Measurements from ENCODE around the gene ING5.
"Not testable (repeated sequence)": the region's sequence is repeated elsewhere in the genome, so short reads cannot be mapped to it uniquely, and the experiment has no call there.

Gene ING5

DNA sequence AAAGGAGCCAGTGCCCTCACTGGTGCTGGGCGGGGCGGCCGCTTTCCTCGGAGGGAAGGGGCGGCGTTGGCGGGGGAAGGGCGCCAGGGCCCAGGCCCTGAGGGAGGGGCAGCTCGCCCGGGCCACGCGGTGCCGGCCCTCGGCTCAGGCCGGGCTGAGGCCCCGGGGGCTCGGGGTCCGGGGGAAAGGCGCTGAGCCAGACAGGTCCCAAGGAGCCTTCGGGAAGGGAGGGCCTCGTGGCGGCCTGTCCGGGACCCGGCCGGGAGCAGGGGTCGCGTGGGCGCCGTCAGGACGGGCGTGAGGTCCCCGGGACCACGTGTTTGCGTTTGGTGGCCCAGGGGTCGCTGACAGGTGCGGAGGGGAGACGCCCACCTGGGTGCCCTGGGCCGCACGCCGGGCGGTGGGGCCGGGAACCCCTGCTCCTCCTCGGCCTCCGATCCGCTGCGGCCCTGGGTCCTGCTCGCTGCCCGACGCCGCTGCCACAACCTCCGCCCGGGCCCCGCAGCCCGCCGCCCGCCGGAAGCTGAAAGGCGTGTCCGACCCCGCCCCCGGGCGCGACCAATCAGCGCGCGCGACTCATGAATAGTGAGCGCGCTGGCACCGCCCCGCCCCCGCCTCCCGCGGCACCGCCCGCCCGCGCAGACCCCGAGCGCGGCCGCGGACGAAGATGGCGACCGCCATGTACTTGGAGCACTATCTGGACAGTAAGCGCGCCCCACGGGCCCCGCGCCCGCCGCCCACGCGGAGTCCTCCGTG, at the start of gene ING5:
Gene ING5, plus strand, starts transcription at position 641 of the 756 bp plus-strand sequence. Its CDS starts 27 bp downstream, at position 668.
- peak; percentile 78 to 98 for DNase-seq (ENCODE audit: extremely low read depth in 1 of 2, low read depth in 1 of 2)

DNA sequence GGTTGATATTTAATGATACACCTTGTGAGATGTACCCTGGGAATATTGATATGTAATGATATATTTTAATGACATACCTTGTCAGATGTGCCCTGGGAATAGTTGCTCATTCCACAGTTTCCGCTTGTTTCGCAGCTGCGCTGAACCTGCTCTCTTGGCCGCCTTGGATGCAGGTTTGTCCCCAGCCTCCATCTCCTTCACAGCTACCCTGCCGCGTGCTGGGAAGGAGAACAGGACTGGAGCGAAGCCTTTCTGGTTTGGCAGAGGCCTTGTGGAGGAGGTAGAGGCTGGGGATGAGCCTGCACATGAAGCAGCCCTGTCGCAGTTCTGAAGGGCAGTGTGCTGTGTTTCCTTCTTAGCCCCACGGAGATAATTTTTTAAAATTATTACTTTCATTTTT, 49.7 kb upstream of the ING5 start:
- no peak for DNase-seq (ENCODE audit: extremely low read depth in 1 of 2, low read depth in 1 of 2)

DNA sequence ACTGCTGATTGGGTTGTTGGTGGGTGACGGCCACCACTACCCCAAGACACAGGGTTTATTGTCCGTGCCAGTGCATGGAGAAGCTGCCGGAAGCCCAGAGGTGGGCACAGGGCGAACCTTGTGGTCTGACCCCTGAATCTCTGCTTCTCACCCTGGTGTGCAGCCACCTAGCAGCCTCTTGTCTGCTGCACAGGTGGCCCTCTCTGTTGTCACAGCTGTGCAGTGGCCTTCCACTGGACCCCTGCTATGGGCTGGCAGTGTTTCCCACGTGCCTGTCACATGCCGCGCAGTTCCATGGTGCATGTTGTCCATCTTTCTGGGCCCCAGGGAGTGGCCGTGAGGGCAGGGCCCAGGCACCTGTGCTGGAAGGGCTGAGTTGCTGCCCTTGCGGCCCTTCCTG, 49.1 kb upstream of the ING5 start:
- DNase-seq (ENCODE audit: extremely low read depth in 1 of 2, low read depth in 1 of 2), result no peak

GRCh38 chr2:241653210-241653750, 48.6 kb upstream of the ING5 start:
- no peak for DNase-seq (ENCODE audit: extremely low read depth in 1 of 2, low read depth in 1 of 2)

GRCh38 chr2:241654551-241654950, 47.3 kb upstream of the ING5 start:
- no peak for DNase-seq (ENCODE audit: extremely low read depth in 1 of 2, low read depth in 1 of 2)

DNA sequence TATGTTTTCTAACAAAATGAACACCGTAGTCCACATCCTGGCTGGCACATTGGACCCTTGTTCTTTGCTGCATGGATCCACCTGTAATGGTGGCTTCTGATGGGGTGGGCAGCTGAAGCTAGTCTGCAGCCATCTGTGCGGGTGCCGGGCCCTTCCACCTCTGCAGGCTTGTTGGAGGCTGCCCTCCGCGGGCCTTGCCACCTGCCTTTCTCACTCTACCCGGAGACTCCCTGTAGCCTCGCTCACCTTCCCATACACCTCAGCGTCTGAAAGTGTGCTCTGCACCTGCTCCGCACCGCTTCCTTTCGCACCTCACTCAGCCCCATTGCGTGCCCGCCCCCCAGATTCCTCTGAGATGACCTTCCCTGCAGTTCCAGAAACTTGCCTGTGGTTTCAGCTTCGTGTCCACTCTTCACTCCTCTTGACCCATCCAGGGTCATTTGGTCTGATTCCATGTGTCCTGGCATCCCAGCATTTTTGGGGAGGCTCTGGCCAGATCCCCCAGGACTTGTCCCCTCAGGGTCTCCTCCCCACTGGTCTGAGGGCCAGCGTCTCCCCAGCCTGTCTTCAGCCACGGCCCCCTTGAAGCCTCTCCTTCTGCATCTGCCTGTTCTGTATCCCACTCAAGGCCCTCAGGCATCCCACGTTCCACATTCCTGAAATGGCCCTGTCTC, 46.2 kb upstream of the ING5 start:
- DNase-seq (ENCODE audit: extremely low read depth in 1 of 2, low read depth in 1 of 2), result no peak

DNA sequence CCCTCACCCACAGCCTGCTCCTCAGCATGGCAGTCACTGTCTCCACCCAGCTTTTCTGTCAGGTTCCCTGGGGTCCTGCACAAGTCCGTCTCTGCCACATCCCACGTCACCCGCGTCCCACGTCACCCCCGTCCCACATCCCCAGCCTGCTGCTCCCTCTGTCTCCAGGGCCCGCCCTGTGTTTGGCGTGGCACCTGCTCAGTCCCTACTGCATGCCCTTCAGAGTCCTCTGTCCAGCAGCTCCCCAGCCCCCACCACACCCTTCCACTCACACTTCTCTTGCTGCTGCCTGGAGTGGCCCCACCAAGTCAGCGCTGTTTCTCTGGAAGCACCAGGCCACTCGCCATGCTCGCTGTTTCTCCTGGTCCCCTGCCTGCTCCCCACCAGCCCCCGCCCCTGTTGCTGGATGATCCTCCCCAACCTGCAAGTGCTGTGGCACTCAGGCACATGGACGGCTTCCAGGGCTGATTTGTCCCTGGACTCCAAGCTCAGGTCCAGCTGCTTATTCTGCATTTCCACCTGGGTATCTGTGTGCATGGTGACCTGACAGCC, 45.6 kb upstream of the ING5 start:
- DNase-seq (ENCODE audit: extremely low read depth in 1 of 2, low read depth in 1 of 2), result no peak

DNA sequence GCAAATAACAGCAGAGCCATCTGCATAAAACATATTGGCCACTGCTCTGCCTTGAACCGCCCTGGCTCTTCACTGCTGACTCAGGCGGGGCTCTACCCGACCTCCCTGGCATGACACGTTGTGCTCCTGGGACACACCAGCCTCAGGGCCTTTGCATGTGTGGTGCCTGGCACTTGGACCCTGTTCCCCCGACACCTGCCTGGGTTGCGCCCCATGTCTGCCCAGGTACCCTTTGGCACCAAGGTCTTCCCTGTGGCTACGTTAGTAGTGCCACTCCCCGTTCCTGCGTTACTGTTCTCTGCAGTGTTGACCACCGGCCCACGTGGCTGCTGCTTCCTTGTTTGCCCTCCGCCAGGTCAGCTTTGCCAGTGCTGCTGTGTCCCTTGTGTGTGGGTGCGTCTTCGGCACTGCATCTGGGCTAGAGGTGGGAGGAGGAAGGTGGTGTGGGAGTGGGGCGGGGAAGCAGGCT, 44.0 kb upstream of the ING5 start:
- no peak for DNase-seq (ENCODE audit: extremely low read depth in 1 of 2, low read depth in 1 of 2)

GRCh38 chr2:241658296-241658695, 43.5 kb upstream of the ING5 start:
- no peak for DNase-seq (ENCODE audit: extremely low read depth in 1 of 2, low read depth in 1 of 2)

DNA sequence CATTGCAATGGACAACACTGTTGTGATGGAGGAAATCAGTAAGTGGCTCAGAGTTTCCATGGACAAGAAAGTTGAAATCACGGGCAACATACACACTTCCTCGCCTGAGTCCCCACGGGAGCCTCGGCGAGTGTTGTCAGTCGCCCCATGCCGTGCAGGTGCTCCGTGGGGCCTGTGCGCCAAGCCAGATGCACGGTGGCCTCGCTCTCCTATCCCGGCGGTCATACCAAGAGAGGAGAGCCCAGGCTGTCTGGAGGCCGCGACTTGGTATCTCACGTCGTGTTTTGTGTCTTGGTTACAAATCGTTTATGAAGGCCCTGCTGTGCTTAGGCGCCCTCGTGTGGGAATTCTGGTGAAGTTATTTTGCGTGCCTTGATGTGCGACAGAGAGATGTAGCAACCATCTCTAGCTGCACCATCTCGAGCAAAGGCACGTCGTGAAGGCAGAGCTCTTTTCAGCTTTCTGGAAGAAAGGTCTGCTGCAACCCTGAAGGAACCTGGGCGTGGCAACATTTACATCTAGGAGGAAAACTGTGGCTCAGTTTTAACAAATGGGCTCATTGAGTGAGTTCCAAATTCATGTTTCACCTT, 42.6 kb upstream of the ING5 start:
- peak in 1 of 2 donors; percentile 5 for DNase-seq (ENCODE audit: extremely low read depth in 1 of 2, low read depth in 1 of 2)

GRCh38 chr2:241660593-241661213, 41.1 kb upstream of the ING5 start:
- DNase-seq (ENCODE audit: extremely low read depth in 1 of 2, low read depth in 1 of 2), result no peak

DNA sequence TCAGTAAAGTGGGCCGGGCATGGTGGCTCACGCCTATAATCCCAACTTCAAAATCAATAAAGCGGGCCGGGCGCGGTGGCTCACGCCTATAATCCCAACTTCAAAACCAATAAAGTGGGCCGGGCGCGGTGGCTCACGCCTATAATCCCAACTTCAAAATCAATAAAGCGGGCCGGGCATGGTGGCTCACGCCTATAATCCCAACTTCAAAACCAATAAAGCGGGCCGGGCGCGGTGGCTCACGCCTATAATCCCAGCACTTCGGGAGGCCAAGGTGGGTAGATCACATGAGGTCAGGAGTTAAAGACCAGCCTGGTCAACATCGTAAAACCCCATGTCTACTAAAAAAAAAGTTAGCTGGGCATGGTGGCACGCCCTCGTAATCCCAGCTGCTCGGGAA, 39.1 kb upstream of the ING5 start:
- not testable (repeated sequence) for DNase-seq (ENCODE audit: extremely low read depth in 1 of 2, low read depth in 1 of 2)

DNA sequence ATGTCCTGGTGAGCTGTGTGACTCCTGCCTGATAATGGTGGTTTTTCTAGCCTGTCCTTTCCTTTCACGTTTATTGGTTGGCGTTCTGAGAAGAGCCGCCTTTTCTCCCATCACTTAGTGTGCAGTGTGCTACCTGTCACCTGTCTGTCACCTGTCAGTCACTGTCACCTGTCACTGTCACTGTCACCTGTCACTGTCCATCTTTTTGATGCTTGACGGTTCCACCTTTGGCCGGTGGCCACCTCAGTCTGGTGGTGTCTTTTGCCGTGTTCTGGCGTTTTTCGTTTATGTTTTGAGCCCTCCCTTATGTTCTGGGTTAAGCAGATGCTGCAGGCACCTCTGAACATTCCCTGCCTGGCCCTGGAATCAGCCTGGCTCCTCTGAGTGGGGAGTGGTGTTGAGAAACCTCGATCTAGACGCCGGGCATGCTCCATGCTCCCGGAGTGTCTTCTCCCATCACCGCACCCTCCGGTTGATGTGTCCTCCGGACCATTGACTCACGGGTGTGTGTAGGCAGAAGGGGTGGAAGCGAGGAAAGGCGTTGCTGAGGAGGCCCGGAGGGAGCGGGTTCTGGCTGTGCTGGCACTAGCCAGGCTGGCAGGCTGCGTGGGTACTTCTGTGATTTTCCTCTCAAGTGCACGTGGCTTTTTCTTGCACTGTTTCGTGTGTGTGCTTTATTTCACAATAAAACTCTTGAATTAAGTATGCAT, 36.0 kb upstream of the ING5 start:
- DNase-seq (ENCODE audit: extremely low read depth in 1 of 2, low read depth in 1 of 2), result no peak

GRCh38 chr2:241666627-241667400, 35.0 kb upstream of the ING5 start:
- no peak for DNase-seq (ENCODE audit: extremely low read depth in 1 of 2, low read depth in 1 of 2)

DNA sequence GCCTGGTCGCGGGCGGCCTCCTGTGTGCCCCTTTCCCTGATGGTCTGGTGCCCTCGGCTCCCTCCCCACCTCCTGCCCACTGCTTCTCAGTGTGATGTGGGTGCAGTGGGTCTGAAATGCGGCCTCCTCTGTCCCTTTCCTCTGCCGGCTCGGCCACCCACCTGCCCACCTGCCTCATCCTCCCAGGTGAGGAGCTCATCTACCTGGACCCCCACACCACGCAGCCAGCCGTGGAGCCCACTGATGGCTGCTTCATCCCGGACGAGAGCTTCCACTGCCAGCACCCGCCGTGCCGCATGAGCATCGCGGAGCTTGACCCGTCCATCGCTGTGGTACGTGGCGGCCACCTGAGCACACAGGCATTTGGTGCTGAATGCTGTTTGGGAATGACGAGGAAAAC, 33.5 kb upstream of the ING5 start:
- no peak for DNase-seq (ENCODE audit: extremely low read depth in 1 of 2, low read depth in 1 of 2)

- DNase-seq (ENCODE audit: extremely low read depth in 1 of 2, low read depth in 1 of 2), result no peak
Observed at GRCh38 chr2:241668839-241669238, 33.0 kb upstream of the ING5 start.

GRCh38 chr2:241670333-241671110, 31.3 kb upstream of the ING5 start:
- no peak for DNase-seq (ENCODE audit: extremely low read depth in 1 of 2, low read depth in 1 of 2)

DNA sequence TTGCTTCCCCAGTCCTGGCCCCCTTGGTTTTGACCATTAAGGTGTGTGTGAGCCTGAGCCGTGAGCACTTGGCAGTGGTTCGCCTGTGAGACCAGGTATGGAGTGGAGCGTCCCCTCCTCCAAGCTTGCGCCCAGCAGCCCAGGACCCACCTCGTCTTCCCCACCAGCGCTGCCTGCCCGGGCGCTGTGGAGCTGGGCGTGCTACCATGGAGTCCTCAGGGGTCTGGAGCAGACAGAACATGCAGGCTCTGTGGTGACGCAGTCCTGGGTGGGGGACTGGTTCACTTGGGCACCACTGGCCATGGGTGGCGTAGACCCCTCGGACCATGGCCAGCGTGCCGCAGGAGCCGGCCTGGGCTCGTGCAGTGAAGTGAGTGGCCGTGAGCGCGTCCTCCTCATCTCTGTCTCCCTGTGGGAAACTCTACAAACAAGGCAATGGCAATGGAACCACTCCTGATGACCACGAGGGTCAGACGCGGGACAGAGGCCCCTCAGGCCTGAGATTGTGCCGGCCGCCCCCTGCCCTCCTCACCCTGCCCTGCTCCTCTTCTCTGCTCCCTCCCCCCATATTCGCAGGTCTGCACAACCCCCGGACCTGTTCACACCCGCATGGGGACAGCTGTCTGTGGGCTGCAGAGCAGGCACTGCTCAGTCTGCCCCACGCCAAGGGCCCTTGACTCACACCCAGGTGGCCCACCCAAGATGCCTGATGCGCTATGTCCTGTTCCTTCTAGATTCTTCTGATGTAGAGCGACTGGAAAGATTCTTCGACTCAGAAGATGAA, 30.2 kb upstream of the ING5 start:
- DNase-seq (ENCODE audit: extremely low read depth in 1 of 2, low read depth in 1 of 2), result no peak
